ENCODE results near the gene POLR1B.

DNA sequence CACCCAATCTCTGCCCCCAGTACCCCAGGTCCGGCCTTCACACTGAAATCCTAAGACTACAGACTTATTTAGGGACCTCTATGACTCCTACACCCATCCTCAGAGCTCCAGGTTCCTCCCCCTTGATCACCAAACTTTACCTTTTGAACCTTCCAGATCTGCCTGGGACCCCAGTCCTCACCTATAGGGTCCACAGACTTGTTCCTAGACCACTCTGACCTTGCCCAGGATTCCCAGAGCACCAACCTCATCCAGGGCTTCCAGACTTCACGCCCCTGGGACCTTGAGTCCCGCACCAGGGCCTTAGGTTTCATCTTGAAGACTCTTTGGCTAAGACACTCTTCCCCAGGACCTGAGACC, 42.6 kb downstream of the POLR1B start:
- TF ChIP-seq, protein P1, sequence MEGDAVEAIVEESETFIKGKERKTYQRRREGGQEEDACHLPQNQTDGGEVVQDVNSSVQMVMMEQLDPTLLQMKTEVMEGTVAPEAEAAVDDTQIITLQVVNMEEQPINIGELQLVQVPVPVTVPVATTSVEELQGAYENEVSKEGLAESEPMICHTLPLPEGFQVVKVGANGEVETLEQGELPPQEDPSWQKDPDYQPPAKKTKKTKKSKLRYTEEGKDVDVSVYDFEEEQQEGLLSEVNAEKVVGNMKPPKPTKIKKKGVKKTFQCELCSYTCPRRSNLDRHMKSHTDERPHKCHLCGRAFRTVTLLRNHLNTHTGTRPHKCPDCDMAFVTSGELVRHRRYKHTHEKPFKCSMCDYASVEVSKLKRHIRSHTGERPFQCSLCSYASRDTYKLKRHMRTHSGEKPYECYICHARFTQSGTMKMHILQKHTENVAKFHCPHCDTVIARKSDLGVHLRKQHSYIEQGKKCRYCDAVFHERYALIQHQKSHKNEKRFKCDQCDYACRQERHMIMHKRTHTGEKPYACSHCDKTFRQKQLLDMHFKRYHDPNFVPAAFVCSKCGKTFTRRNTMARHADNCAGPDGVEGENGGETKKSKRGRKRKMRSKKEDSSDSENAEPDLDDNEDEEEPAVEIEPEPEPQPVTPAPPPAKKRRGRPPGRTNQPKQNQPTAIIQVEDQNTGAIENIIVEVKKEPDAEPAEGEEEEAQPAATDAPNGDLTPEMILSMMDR (IDR thresholded peaks at IDR 0.05), result no peak
- TF ChIP-seq NFIC (IDR thresholded peaks at IDR 0.05; ENCODE audit: borderline replicate concordance), result no peak
- TF ChIP-seq RCOR1 (IDR thresholded peaks at IDR 0.05; ENCODE audit: low read length), result no peak
- TF ChIP-seq EP300 (IDR thresholded peaks at IDR 0.05; ENCODE audit: borderline replicate concordance in 1 of 2, low read depth in 1 of 2, low read length in 1 of 2), result no peak
- TF ChIP-seq USF1 (IDR thresholded peaks at IDR 0.05; ENCODE audit: borderline replicate concordance, low read depth), result no peak
- TF ChIP-seq PBX3 (IDR thresholded peaks at IDR 0.05), result no peak
- no peak for TF ChIP-seq CHD2 (IDR thresholded peaks at IDR 0.05; ENCODE audit: low read length, partially characterized antibody)
- no peak for TF ChIP-seq REST (IDR thresholded peaks at IDR 0.05; ENCODE audit: low read depth, low read length)
- no peak for TF ChIP-seq SMC3 (IDR thresholded peaks at IDR 0.05; ENCODE audit: low read depth, low read length)
- no peak for TF ChIP-seq EZH2phosphoT487 (IDR thresholded peaks at IDR 0.05; ENCODE audit: borderline replicate concordance, low read depth)
- no peak for TF ChIP-seq YY1 (IDR thresholded peaks at IDR 0.05; ENCODE audit: low read depth)
- no peak for TF ChIP-seq FOXJ3 (CRISPR knock-in tag; IDR thresholded peaks at IDR 0.05)
- no peak for TF ChIP-seq GABPA (IDR thresholded peaks at IDR 0.05; ENCODE audit: low read depth)
- no peak for TF ChIP-seq SIN3A (IDR thresholded peaks at IDR 0.05; ENCODE audit: borderline replicate concordance, low read depth, low read length)
